Stimulated activated CD4-positive, alpha-beta T cell treated with anti-CD3 and anti-CD28 coated beads, Interleukin-4, amount 100 ng/mL, for 48 hours (primary cell): ENCODE data around the gene ABTB2.
"Not testable (repeated sequence)": the region's sequence is repeated elsewhere in the genome, so short reads cannot be mapped to it uniquely, and the experiment has no call there.

Experiments used
- DNase-seq, 2 donors: peaks; one replicate each; pipeline ENCODE4 v3.0.0-alpha.2; 2020; ENCODE audit warnings: low read depth in 2 of 2

The ABTB2 gene

DNA sequence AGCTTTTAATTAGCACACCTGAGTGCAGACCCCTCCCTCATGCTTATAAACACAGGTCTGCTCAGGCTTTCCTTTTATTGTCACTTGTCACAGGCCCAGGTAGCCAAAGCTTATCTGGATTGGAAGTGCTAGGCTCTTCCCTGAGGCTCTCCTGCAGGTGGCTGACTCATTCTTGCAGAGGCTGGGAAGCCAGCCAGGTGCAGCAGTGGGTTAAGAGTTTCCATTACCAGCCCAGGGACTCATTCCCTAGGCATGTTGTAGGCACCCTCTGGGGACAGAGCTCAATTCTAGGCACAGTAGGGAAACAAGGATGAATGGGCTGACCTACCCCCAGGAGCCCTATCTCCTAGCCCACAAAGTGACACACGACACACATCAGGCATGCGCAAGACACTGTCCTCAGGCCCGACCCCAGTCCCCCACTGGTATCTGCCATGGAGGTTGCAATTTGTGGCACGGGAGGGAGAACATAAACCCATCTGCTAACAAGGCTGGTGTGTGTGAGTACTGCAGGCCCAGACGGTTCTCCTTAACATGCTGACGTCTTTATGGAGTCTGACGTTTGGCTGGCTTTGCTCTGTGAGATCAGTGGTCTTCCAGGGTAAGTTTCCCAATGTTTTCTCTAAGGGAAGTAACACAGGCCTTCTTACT, 94.2 kb downstream of the ABTB2 start:
- DNase-seq = no peak

DNA sequence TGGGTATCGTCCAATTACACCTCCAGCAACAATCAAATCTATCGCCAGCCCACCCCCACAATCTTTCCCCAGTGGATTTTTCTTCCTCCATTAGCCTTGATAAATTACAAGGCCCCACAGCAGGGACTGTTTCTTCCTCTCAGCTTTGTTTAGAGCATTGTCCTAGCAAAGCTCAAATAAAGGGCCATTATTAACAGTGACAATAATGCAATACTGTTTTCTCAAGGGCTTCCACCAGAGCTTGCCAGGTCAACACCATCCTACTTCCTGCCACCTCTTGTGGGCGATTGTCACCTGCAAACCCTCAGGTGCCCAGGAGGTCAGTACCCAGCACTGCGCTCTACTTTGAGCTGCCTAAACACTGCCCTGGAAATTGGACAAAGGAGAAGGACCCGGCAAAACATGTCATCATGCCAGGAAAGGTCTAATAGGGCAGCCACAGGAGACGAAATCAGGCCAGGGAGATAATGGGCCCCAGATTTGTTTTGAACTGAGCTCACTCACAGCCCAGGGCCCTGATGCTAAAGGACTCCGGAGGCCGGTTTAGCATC, 95.2 kb downstream of the ABTB2 start:
- DNase-seq = no peak

GRCh38 chr11:34261820-34262219, 96.0 kb downstream of the ABTB2 start:
- no peak for DNase-seq

- DNase-seq = no peak
Observed at GRCh38 chr11:34261095-34261494, 96.7 kb downstream of the ABTB2 start.

DNA sequence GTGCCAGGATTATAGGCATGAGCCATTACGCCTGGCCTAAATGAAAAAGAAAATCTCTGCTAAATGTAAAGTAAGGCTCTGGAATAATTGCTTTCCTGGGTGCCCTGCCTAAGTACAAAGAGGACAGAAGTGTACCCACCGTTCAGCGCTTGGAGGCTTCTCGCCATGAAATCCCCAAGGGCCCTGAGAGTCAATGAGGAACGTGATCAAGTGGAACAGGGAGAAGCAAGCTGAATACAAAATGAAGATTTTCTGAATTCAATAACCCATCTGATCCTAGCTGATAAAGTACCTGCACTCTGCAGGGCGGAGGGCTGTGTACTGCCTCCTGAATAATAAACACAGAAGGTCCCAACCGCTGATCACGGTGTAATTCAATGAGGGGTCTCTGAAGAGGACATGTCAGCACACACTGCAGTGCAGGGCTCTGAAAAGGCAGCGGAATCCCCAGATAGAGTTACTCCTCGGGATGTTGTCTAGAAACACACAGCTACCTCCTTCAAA, 97.7 kb downstream of the ABTB2 start:
- DNase-seq = no peak

DNA sequence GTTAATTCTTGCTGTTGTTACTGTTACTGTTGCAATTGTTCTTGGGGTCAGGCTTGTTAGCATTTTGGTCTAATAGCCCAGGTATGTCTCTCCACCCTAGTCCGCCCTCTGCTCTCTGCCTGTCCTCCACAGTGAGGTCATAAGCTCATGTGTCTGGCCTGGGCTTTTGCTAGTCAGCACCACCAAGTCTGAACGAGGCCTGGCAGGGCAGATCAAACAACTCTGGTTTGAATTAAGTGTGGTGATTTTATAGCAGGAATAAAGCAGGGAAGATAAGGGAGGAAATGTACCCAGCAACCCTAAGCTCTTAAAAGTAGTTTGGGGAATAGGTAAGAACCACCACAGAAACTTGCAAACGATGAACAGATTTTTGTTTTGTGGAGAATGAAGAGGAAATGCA, 98.7 kb downstream of the ABTB2 start:
- DNase-seq = no peak

GRCh38 chr11:34256626-34257025, 101.2 kb downstream of the ABTB2 start:
- DNase-seq = no peak

- no peak for DNase-seq
Observed at GRCh38 chr11:34256150-34256549, 101.7 kb downstream of the ABTB2 start.

DNA sequence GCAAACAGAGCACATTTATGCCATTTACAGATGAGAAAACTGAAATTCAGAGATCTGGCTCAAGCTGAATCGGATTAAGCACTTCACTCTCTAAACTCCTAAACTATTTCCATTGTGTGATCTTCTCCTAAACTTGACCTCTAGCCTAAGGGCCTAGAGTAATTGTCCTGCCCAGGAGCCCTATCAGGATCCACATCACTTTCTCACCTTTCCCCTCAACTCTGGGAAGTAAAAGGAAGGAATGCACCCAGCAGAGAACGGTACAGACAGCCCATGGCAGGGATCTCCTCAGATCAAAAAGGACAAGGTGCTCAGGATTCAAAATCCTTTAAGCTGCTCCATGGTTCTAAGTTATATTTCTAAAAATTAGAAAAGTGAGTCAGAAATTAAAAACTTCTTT, 102.7 kb downstream of the ABTB2 start:
- no peak for DNase-seq

- DNase-seq = no peak
Observed at GRCh38 chr11:34254011-34254410, 103.8 kb downstream of the ABTB2 start.

GRCh38 chr11:34252651-34253050, 105.2 kb downstream of the ABTB2 start:
- no peak for DNase-seq

GRCh38 chr11:34252015-34252414, 105.8 kb downstream of the ABTB2 start:
- no peak for DNase-seq

- no peak for DNase-seq
Observed at GRCh38 chr11:34251589-34251980, 106.2 kb downstream of the ABTB2 start.

DNA sequence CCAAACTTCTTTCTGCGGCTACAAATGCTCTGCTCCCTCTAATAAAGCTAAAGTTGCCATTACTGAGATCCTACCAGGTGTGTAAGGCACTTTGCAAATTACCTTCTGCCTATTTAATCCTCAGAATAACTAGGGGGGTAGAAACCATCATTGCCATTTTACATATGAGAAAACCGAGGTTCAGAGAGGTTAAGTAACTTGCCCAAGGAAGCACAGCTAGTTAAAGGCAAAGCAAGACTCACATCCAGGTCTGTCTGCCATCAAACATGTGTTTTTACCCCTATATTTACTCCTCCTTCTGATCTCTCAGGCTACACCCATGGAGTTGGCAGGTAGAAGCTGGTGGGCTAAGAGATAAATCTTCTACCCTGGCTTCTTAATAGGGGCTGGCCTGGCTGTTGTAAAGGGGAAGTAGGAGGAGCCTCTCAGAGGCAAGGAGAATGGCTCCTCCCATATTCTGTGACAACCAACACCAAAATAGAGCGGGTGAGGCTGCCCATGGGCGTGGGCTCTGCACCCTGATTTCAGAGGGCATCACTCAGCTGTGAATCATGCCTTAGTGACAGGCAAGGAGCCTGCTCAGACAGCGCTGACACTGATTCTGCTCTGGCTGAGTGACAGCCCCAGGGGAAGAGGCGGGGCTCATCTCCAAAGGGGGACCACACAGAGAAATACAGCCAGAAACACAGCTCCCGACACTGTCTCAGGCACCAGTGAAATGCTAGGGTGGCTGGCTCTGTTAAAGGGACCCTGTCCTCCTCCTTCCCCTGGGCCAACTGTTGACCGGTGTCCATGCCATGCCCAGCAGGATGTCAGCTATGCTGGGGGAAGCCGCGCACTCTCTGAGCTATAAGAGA, 106.8 kb downstream of the ABTB2 start:
- peak; percentile 49 to 50 for DNase-seq

DNA sequence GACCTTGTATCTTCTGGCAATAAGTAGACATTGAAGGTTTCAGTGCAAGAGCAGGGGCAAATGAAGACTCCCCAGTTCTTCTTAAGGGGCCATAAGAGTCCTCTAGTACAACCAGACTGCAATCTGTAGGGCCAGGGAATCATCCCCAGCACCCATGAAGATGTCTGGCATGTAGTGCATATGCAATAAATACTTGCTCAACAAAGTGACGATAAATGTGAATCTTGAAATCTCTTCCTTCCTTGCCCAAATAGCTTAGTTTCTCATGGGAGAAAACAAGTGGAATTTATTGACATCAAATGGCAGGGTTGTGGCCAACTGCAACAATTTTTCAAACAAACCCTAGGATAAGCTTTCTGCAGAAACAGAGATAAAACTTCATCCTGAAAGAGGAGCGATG, 107.6 kb downstream of the ABTB2 start:
- DNase-seq = no peak

GRCh38 chr11:34249439-34249838, 108.4 kb downstream of the ABTB2 start:
- DNase-seq = no peak

GRCh38 chr11:34246511-34246910, 111.3 kb downstream of the ABTB2 start:
- DNase-seq = not testable (repeated sequence)

- DNase-seq = no peak
Observed at GRCh38 chr11:34245041-34245440, 112.8 kb downstream of the ABTB2 start.

- DNase-seq = peak in 1 of 2 donors; percentile 48
Observed at GRCh38 chr11:34243600-34244464, 114.0 kb downstream of the ABTB2 start.

- no peak for DNase-seq
Observed at GRCh38 chr11:34242037-34242625, 115.7 kb downstream of the ABTB2 start.

GRCh38 chr11:34240150-34240494, 117.7 kb downstream of the ABTB2 start:
- no peak for DNase-seq
